ENCODE results near the gene CST6.

The CST6 gene

GRCh38 chr11:66014804-66015453 is 3.1 kb downstream of the CST6 start:
- TF ChIP-seq SNAI2 (CRISPR knock-in tag; IDR thresholded peaks at IDR 0.05) (no peak), PATZ1 (CRISPR knock-in tag; IDR thresholded peaks at IDR 0.05; ENCODE audit: borderline replicate concordance) (no peak), ZC3H10 (CRISPR knock-in tag; IDR thresholded peaks at IDR 0.05) (no peak), ISL1 (CRISPR knock-in tag; IDR thresholded peaks at IDR 0.05) (no peak), GLIS3 (CRISPR knock-in tag; IDR thresholded peaks at IDR 0.05) (no peak), CSDC2 (CRISPR knock-in tag; IDR thresholded peaks at IDR 0.05) (no peak)
- TF ChIP-seq, protein P1, sequence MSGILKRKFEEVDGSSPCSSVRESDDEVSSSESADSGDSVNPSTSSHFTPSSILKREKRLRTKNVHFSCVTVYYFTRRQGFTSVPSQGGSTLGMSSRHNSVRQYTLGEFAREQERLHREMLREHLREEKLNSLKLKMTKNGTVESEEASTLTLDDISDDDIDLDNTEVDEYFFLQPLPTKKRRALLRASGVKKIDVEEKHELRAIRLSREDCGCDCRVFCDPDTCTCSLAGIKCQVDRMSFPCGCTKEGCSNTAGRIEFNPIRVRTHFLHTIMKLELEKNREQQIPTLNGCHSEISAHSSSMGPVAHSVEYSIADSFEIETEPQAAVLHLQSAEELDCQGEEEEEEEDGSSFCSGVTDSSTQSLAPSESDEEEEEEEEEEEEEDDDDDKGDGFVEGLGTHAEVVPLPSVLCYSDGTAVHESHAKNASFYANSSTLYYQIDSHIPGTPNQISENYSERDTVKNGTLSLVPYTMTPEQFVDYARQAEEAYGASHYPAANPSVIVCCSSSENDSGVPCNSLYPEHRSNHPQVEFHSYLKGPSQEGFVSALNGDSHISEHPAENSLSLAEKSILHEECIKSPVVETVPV (CRISPR knock-in tag; IDR thresholded peaks at IDR 0.05): no peak
- TF ChIP-seq, protein P2, sequence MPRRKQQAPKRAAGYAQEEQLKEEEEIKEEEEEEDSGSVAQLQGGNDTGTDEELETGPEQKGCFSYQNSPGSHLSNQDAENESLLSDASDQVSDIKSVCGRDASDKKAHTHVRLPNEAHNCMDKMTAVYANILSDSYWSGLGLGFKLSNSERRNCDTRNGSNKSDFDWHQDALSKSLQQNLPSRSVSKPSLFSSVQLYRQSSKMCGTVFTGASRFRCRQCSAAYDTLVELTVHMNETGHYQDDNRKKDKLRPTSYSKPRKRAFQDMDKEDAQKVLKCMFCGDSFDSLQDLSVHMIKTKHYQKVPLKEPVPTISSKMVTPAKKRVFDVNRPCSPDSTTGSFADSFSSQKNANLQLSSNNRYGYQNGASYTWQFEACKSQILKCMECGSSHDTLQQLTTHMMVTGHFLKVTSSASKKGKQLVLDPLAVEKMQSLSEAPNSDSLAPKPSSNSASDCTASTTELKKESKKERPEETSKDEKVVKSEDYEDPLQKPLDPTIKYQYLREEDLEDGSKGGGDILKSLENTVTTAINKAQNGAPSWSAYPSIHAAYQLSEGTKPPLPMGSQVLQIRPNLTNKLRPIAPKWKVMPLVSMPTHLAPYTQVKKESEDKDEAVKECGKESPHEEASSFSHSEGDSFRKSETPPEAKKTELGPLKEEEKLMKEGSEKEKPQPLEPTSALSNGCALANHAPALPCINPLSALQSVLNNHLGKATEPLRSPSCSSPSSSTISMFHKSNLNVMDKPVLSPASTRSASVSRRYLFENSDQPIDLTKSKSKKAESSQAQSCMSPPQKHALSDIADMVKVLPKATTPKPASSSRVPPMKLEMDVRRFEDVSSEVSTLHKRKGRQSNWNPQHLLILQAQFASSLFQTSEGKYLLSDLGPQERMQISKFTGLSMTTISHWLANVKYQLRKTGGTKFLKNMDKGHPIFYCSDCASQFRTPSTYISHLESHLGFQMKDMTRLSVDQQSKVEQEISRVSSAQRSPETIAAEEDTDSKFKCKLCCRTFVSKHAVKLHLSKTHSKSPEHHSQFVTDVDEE (CRISPR knock-in tag; IDR thresholded peaks at IDR 0.05): no peak
- ATAC-seq: peak; percentile 55

DNA sequence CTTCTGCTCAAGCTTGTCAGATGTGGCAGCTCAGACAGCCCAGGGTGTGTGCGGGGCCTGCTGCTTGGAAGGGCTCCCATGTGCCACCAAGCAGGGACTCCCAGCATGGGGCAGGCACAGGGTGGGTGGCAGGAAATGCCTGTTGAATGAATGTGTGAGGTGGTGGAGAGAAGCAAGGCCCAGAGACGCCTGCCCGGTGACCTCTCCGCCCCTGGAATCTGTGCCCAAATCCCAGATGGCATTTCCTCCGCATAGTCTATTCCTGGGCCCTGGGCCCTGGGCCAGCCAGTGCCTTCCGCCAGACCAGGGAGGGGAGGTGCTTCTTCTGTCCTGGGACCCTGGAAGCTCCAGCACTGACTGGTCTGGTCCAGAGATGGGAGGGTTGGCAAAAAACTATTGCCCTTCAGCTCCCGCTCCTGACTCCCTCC is 3.7 kb downstream of the CST6 start:
- TF ChIP-seq GLIS3 (CRISPR knock-in tag; IDR thresholded peaks at IDR 0.05): no peak
- TF ChIP-seq CSDC2 (CRISPR knock-in tag; IDR thresholded peaks at IDR 0.05): no peak
- no peak for TF ChIP-seq ISL1 (CRISPR knock-in tag; IDR thresholded peaks at IDR 0.05)
- ATAC-seq: peak; percentile 73

DNA sequence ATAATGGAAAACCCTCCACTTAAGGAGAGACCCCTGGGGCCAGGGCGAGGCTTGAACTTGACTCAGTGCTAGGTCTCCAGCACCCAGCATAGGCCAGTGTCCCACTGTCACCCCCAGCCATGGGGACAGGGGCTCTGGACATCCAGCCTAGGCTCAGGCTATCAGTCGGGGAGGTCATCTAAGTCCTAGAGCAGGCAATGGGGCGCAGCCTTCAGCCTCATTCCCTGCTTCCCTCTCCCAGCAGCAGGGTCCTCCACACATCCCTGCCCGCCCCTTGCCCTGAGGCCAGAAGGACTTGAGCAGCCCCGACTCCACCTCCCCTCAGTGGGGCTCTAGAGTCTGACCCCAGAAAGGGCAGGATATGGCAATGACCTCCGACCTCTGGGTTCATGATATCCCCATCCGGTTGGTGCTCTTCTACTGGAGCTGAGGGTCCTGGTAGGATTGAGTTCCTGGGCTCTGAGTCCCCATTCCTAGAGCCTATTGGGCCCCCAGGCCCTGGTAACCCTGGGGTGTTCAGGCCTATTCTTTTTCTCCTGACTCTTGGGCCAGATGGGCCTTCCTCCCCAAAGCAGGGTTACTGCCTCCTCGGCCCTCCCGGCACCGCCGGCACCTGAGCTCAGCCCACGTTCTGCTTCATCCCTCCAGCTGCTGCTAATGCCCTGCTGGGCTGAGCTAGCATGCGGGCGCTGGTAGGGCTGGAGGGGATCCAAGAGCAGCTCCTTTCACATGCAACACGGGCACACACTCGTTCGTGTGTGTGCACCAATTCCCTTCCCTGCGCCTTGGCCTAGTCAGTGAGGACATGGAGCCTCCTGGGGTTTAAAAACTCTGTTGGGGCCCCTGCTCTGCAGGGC is 4.4 kb downstream of the CST6 start:
- ATAC-seq: peak; percentile 3; the same call in 1 of the 3 replicates
- TF ChIP-seq BACH2 (CRISPR knock-in tag; IDR thresholded peaks at IDR 0.05; ENCODE audit: borderline replicate concordance) (no peak), PATZ1 (CRISPR knock-in tag; IDR thresholded peaks at IDR 0.05; ENCODE audit: borderline replicate concordance) (no peak), ISL1 (CRISPR knock-in tag; IDR thresholded peaks at IDR 0.05) (no peak), ZC3H10 (CRISPR knock-in tag; IDR thresholded peaks at IDR 0.05) (no peak), ARNTL (CRISPR knock-in tag; IDR thresholded peaks at IDR 0.05; ENCODE audit: borderline replicate concordance, low read depth) (no peak), TCF4 (CRISPR knock-in tag; IDR thresholded peaks at IDR 0.05; ENCODE audit: borderline replicate concordance) (no peak), ZFP30 (CRISPR knock-in tag; IDR thresholded peaks at IDR 0.05) (no peak), ZNF565 (CRISPR knock-in tag; conservative IDR thresholded peaks at IDR 0.05; ENCODE audit: low read depth) (no peak), POU6F1 (CRISPR knock-in tag; IDR thresholded peaks at IDR 0.05; ENCODE audit: borderline replicate concordance, low read depth) (no peak), ESRRG (CRISPR knock-in tag; IDR thresholded peaks at IDR 0.05) (no peak), CSDC2 (CRISPR knock-in tag; IDR thresholded peaks at IDR 0.05) (no peak), RARB (CRISPR knock-in tag; IDR thresholded peaks at IDR 0.05) (no peak)
- TF ChIP-seq, protein P1 (CRISPR knock-in tag; IDR thresholded peaks at IDR 0.05): no peak
- TF ChIP-seq, protein P2 (CRISPR knock-in tag; IDR thresholded peaks at IDR 0.05): no peak
- TF ChIP-seq, protein P3, sequence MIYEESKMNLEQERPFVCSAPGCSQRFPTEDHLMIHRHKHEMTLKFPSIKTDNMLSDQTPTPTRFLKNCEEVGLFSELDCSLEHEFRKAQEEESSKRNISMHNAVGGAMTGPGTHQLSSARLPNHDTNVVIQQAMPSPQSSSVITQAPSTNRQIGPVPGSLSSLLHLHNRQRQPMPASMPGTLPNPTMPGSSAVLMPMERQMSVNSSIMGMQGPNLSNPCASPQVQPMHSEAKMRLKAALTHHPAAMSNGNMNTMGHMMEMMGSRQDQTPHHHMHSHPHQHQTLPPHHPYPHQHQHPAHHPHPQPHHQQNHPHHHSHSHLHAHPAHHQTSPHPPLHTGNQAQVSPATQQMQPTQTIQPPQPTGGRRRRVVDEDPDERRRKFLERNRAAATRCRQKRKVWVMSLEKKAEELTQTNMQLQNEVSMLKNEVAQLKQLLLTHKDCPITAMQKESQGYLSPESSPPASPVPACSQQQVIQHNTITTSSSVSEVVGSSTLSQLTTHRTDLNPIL (CRISPR knock-in tag; IDR thresholded peaks at IDR 0.05; ENCODE audit: low read depth): no peak
